ENCODE data around the gene C15orf40. TPM values are rescaled to one million over a fixed set of nuclear protein-coding genes. Genes with fewer than 3 reads are reported as not detected.

C15orf40 gene
- 10 to 100 TPM; 21.1 to 31.5 (median 26.3) TPM for total RNA-seq (2021; fragmentation: NEBNext Ultra II Directional; extraction: Animal tissue kit (Norgen Biotek cat#: 25700))
- long read RNA-seq, full-length matches to known transcripts, result 22 of 30 reads
- long read RNA-seq, partial matches to known transcripts, result 1 of 30 reads
- long read RNA-seq, other reads (novel, unspliced or antisense), result 7 of 30 reads

DNA sequence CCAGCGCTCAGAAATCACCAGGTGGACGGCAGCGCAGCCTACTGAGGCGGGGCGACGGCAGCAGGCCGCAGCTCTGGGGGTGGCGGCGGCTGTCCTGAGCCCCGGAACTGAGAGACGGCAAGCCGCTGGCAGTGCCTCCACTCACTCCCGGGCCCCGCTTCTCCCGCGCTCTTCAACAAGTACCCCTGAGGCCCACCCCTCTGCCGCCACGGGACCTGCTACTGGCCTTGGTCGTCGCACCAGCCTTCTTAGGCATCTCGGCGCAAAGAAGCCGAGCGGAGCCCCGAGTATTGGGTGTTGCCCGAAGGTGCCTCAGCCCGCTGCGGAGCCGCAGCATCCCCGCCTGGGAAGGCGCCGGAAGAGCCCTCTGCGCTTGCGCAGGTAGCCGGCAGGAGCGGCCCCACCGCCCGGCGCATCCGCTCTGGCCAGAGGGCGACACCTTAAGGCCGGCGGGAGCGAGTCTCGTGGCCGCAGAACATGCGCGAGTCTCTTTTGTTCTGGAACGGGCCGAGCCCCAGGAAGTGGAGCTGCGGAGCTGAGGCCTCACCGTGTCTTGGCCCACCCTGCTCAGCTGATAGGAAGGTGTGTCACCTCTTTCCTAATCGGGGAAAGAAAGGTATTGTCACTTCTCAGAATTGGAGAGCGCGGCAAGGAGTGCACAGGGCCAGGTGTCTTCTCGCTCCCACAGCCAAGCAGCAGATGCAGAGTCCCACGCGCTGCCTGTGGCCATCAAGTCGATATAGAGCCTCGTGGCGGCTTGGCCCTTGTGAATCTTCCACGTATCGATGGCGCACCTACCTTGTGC, at the start of gene C15orf40:
Gene C15orf40 (minus strand): TSS at position 369 of the 805 bp plus-strand sequence. CDS start 32 bp downstream, at position 337.
- H3K9me3 Mint-ChIP-seq, result no peaks in the 10 kb centered on the region
- TF ChIP-seq, protein P1, sequence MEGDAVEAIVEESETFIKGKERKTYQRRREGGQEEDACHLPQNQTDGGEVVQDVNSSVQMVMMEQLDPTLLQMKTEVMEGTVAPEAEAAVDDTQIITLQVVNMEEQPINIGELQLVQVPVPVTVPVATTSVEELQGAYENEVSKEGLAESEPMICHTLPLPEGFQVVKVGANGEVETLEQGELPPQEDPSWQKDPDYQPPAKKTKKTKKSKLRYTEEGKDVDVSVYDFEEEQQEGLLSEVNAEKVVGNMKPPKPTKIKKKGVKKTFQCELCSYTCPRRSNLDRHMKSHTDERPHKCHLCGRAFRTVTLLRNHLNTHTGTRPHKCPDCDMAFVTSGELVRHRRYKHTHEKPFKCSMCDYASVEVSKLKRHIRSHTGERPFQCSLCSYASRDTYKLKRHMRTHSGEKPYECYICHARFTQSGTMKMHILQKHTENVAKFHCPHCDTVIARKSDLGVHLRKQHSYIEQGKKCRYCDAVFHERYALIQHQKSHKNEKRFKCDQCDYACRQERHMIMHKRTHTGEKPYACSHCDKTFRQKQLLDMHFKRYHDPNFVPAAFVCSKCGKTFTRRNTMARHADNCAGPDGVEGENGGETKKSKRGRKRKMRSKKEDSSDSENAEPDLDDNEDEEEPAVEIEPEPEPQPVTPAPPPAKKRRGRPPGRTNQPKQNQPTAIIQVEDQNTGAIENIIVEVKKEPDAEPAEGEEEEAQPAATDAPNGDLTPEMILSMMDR (IDR thresholded peaks at IDR 0.05), result peak; percentile 60; the same call in 1 of the 2 replicates
- DNase-seq, result peak; percentile 83
- H3K27me3 Mint-ChIP-seq (ENCODE audit: insufficient read depth), result no peaks in the 10 kb centered on the region; the same call in 1 of the 2 replicates
- peaks cover 30% of the 10 kb centered on the region for H3K4me1 Mint-ChIP-seq (ENCODE audit: low read depth)
- H3K27ac Mint-ChIP-seq, result peak within 1 kb of the TSS; percentile 83
- peak within 1 kb of the TSS; percentile 94 for H3K4me3 Mint-ChIP-seq
- H3K36me3 Mint-ChIP-seq (ENCODE audit: low read depth), result peaks cover 16% of the 10 kb centered on the region

DNA sequence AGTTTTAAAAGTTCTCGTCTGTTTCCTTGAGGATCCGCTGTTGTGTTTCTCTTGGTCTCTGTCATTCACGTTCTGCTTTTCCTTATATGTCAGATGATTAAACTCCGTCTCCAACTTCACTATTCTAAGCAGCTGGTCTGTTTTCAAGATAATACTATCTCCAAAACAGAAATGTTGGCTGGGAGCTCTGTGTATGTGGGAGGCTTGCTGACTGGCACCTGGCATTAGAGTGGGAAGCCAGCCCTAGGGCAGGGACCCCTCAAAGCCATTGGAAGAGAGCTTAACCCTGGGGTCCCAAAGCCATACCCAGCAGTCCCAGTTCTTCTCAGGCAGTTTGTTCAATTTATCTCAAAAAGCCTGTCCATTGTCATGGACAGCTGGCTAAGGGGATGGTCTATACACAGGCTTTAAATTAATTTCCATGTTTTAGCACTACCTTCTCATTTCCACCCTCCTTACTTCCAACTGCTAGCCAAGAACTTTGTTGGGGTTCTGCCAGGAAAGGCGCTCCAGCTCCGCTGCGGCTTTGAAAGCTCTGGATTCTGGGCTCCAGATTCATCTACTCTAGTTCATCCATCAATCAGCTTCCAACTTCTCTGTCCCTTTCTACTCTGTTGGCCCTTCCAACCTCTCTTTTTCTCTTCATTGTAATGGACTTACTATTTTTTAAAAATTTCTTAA, 46.4 kb upstream of the C15orf40 start:
- peaks cover 12% of the 10 kb centered on the region for H3K36me3 Mint-ChIP-seq (ENCODE audit: low read depth)
- no peaks in the 10 kb centered on the region for H3K27me3 Mint-ChIP-seq (ENCODE audit: insufficient read depth)
- H3K4me3 Mint-ChIP-seq, result no peak overlapping the region
- H3K27ac Mint-ChIP-seq, result no peak overlapping the region
- no peaks in the 10 kb centered on the region for H3K9me3 Mint-ChIP-seq
- peaks cover 16% of the 10 kb centered on the region for H3K4me1 Mint-ChIP-seq (ENCODE audit: low read depth)
- TF ChIP-seq, protein P1 (IDR thresholded peaks at IDR 0.05), result no peak
- no peak for DNase-seq

DNA sequence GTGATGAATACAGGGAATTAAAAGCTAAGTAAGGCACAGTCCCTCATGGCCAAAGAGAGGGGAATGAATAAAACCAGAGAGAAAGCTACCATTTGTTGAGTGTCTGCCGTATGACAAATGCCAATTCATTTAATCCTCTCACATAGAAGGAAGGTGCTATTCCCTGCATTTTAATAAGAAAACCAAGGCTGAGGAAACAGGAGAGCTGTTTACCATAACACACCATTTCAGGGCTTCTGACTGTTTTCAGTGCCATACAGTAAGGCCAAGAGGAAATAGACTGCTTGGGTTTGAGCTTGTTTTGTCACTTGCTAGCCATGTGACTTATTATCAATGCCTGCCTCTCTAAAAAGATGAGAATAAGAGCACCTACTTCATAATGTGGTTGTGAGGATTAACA, 45.6 kb upstream of the C15orf40 start:
- peaks cover 18% of the 10 kb centered on the region for H3K4me1 Mint-ChIP-seq (ENCODE audit: low read depth)
- no peak overlapping the region for H3K27ac Mint-ChIP-seq
- H3K27me3 Mint-ChIP-seq (ENCODE audit: insufficient read depth), result no peaks in the 10 kb centered on the region
- peaks cover 12% of the 10 kb centered on the region for H3K36me3 Mint-ChIP-seq (ENCODE audit: low read depth)
- DNase-seq, result no peak
- TF ChIP-seq, protein P1 (IDR thresholded peaks at IDR 0.05), result no peak
- no peaks in the 10 kb centered on the region for H3K9me3 Mint-ChIP-seq
- no peak overlapping the region for H3K4me3 Mint-ChIP-seq

DNA sequence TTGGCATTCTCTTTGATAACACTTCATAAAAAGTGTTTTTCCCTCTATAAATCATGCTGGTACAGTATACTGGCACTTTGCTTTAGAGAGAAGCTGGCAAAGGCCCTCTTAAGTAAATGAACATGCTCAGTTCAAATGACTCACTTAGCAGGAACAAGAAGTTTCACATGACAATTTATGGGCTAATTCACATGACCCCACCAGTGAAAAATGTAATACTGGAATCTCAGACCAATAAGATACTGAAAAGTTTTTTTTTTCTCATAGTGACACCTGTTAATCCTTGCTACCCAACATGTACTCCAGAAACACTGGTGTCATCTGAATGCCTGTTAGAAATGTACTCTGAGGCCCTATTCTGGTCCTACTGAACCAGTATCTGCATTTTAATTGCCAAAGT, 41.7 kb upstream of the C15orf40 start:
- peaks cover 28% of the 10 kb centered on the region for H3K36me3 Mint-ChIP-seq (ENCODE audit: low read depth)
- TF ChIP-seq, protein P1 (IDR thresholded peaks at IDR 0.05), result no peak
- peak overlapping the region; percentile 73 for H3K27ac Mint-ChIP-seq
- no peaks in the 10 kb centered on the region for H3K9me3 Mint-ChIP-seq
- peaks cover 18% of the 10 kb centered on the region for H3K4me1 Mint-ChIP-seq (ENCODE audit: low read depth)
- DNase-seq, result peak; percentile 85
- H3K4me3 Mint-ChIP-seq, result no peak overlapping the region
- H3K27me3 Mint-ChIP-seq (ENCODE audit: insufficient read depth), result no peaks in the 10 kb centered on the region

DNA sequence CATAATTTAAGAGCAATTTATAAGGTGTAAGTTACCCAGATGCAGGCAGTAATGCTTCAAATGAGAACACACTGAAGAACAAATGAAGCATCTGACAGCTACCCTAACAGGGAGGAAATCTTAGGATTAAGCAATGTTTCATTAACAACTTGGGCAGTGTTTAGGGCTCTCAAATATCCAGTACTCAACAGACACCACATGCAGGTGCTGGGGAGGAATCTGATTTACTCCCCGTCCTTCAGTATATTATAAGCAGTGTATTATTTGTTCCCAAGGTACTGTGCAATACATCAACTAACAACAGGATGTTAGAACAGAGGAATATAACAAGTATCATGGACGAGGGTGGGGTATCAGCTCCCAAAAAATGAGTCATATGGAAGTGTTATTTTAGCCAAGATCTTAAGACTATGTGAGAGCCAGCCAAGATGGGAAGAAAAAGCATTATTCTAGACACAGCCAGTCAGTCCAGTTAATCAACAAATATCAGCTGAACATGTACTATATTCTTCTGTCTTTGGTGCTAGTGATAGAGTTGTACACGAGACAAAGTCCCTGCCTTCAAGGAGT, 35.2 kb upstream of the C15orf40 start:
- peak overlapping the region; percentile 45 for H3K27ac Mint-ChIP-seq
- H3K9me3 Mint-ChIP-seq, result no peaks in the 10 kb centered on the region
- TF ChIP-seq, protein P1 (IDR thresholded peaks at IDR 0.05), result no peak
- peaks cover 20% of the 10 kb centered on the region for H3K4me1 Mint-ChIP-seq (ENCODE audit: low read depth)
- peaks cover 47% of the 10 kb centered on the region for H3K36me3 Mint-ChIP-seq (ENCODE audit: low read depth)
- peak; percentile 52 for DNase-seq
- H3K27me3 Mint-ChIP-seq (ENCODE audit: insufficient read depth), result no peaks in the 10 kb centered on the region
- no peak overlapping the region for H3K4me3 Mint-ChIP-seq

Data from HFFc6 (cell line).